Right lobe of liver (tissue), 6 donors: ENCODE measurements around the gene SLC24A3. TPM values are rescaled to one million over a fixed set of nuclear protein-coding genes. Genes with fewer than 3 reads are reported as not detected.

Experiments
- ATAC-seq, 4 donors: fragments of 200-7000 bp; cut with Tn5 transposase; one replicate each; pipeline ENCODE4 v1.9.1; 2020; ENCODE audit warnings: mild to moderate bottlenecking in 4 of 4, moderate library complexity in 4 of 4
- DNase-seq, 3 donors: peaks; one replicate each; pipeline ENCODE4 v3.0.0-alpha.2; 2020
- H3K27ac ChIP-seq, 3 donors: fragments of 200-600 bp; one replicate each; pipeline ENCODE4 v1.8.0; 2022
- H3K27me3 ChIP-seq, 2 donors: fragments of 200-600 bp; one replicate each; pipeline ENCODE4 v1.8.0; 2022
- H3K36me3 ChIP-seq, 4 donors: fragments of 200-600 bp; sonication (generic) in 1 of 4; one replicate each; pipeline versions ENCODE4 v1.5.1 to v1.8.0; 2017 to 2022; ENCODE audit warnings: control low read depth in 1 of 4
- H3K4me1 ChIP-seq, 4 donors: fragments of 200-600 bp; sonication (generic) in 1 of 4; one replicate each; pipeline versions ENCODE4 v1.5.1 to v1.8.0; 2017 to 2022; ENCODE audit warnings: control low read depth in 1 of 4
- H3K4me3 ChIP-seq, 3 donors: fragments of 200-600 bp; one replicate each; pipeline ENCODE4 v1.8.0; 2022
- H3K9me3 ChIP-seq, 4 donors: fragments of 200-600 bp; sonication (generic) in 1 of 4; one replicate each; pipeline versions ENCODE4 v1.5.1 to v1.8.0; 2017 to 2022; ENCODE audit warnings: control low read depth in 1 of 4
- CTCF ChIP-seq, 4 donors: fragments of 200-600 bp in 3 of 4; fragments of 450-650 bp in 1 of 4; IDR thresholded peaks; one replicate each; pipeline versions ENCODE4 v1.5.1 to v1.8.0; 2016 to 2022; ENCODE audit warnings: antibody characterized with exemption in 4 of 4, mild to moderate bottlenecking in 2 of 4
- POLR2A ChIP-seq: fragments of 450-650 bp; IDR thresholded peaks from one replicate; pipeline ENCODE4 v1.6.1; 2017; ENCODE audit warnings: antibody characterized with exemption, mild to moderate bottlenecking
- WGBS: methylation state at CpG from one replicate; pipeline ENCODE4 v1.1.6; 2018; ENCODE audit warnings: low coverage, low lambda C conversion rate; ENCODE audit not compliant: insufficient coverage; ENCODE audit errors: missing lambda C conversion rate; 5-methylcytosine and 5-hydroxymethylcytosine counted together
- intact Hi-C, 2 donors: fragments of 100-400 bp; cut with DNase I; formaldehyde crosslinking; loops; one replicate each; pipeline versions ENCODE4 v1.11.2 to v1.14.1; 2022
- total RNA-seq, 6 experiments: library from RNA; depleted of rRNA in 2 of 6; stranded (reverse); fragments of >200 nt in 2 of 6; fragmentation: NEBNext Ultra II Directional in 3 of 6; extraction: Animal tissue kit (Norgen Biotek cat#: 25700) in 3 of 6; gene quantifications; one replicate each; pipeline versions ENCODE4 v1.1.0 to v1.2.4, GENCODE V29; 2016 to 2023
- donor health status: DM: no; HTN: yes; CAD: no.
- donor health status: DM: no; HTN: no; CAD: no.
- donor health status: DM: no; HTN: no; CAD: no.
- donor health status: DM: no; HTN: yes; CAD: no.
- donor health status: DM: no; HTN: yes; CAD: no.

SLC24A3 gene
- total RNA-seq, 6 experiments from 2014 or later: 0.06 to 0.49 (median 0.27) TPM

- TF ChIP-seq CTCF (IDR thresholded peaks at IDR 0.05): peak; percentile 35 to 76 (median 56)
- no peak for TF ChIP-seq POLR2A
- no peaks in the 10 kb centered on the region for H3K27me3 ChIP-seq
- H3K27ac ChIP-seq: no peak overlapping the region
- H3K36me3 ChIP-seq: no peaks in the 10 kb centered on the region
- no peaks in the 10 kb centered on the region for H3K4me1 ChIP-seq
- intact Hi-C loops: no loop called here
- DNase-seq: peak; percentile 53 to 65 (median 60)
- no peaks in the 10 kb centered on the region for H3K9me3 ChIP-seq
- no peak overlapping the region for H3K4me3 ChIP-seq
- WGBS: 32% methylated on average over 8 of the region's 12 CpGs
- ATAC-seq: peak; percentile 75 to 92 (median 78)
Measured at GRCh38 chr20:19583532-19584175, 371.2 kb downstream of the SLC24A3 start.

- Histone ChIP-seq H3K4me3 (no peak overlapping the region), H3K27me3 (no peaks in the 10 kb centered on the region), H3K27ac (no peak overlapping the region), H3K4me1 (no peaks in the 10 kb centered on the region), H3K9me3 (no peaks in the 10 kb centered on the region), H3K36me3 (no peaks in the 10 kb centered on the region)
- ATAC-seq (no peak), DNase-seq (no peak)
- WGBS: 62% methylated on average over 4 of the region's 4 CpGs
- no peak for TF ChIP-seq POLR2A
- TF ChIP-seq CTCF (IDR thresholded peaks at IDR 0.05): no peak
- intact Hi-C loops: no loop called here
Measured at GRCh38 chr20:19588241-19588640, 375.8 kb downstream of the SLC24A3 start.

GRCh38 chr20:19588732-19589131 lies 376.3 kb downstream of the SLC24A3 start:
- ATAC-seq (no peak), DNase-seq (no peak)
- no peak overlapping the region for H3K27ac ChIP-seq
- H3K9me3 ChIP-seq: no peaks in the 10 kb centered on the region
- no peaks in the 10 kb centered on the region for H3K27me3 ChIP-seq
- intact Hi-C loops: no loop called here
- no peaks in the 10 kb centered on the region for H3K4me1 ChIP-seq
- 50% methylated on average over 5 of the region's 5 CpGs for WGBS
- no peak for TF ChIP-seq CTCF (IDR thresholded peaks at IDR 0.05)
- no peak for TF ChIP-seq POLR2A
- no peak overlapping the region for H3K4me3 ChIP-seq
- no peaks in the 10 kb centered on the region for H3K36me3 ChIP-seq

- no peak for ATAC-seq
- Histone ChIP-seq H3K27me3 (no peaks in the 10 kb centered on the region), H3K4me3 (no peak overlapping the region), H3K27ac (no peak overlapping the region), H3K36me3 (no peaks in the 10 kb centered on the region), H3K4me1 (no peaks in the 10 kb centered on the region), H3K9me3 (no peaks in the 10 kb centered on the region)
- WGBS: 83% methylated on average over 5 of the region's 5 CpGs
- no peak for TF ChIP-seq POLR2A
- TF ChIP-seq CTCF (IDR thresholded peaks at IDR 0.05): no peak
- intact Hi-C loops: no loop called here
- no peak for DNase-seq
Measured at GRCh38 chr20:19589787-19590362, 377.4 kb downstream of the SLC24A3 start.
